ENCODE data around the gene AUH. TPM values are rescaled to one million over a fixed set of nuclear protein-coding genes. Genes with fewer than 3 reads are reported as not detected.

The AUH gene
- total and polyA plus RNA-seq, 7 donors = 9.9 to 20.6 (median 14.1) TPM

- peak; percentile 53 to 76 (median 64) for ATAC-seq
- Histone ChIP-seq H3K27me3 (ENCODE audit: insufficient read depth in 3 of 3, low read length in 2 of 3) (no peaks in the 10 kb centered on the region), H3K4me1 (peaks cover 26% of the 10 kb centered on the region), H3K36me3 (ENCODE audit: insufficient read depth in 1 of 2, low read depth in 1 of 2) (no peaks in the 10 kb centered on the region), H3K4me3 (no peak overlapping the region), H3K27ac (no peak overlapping the region), H3K9me3 (no peaks in the 10 kb centered on the region)
- no peak for TF ChIP-seq CTCF (IDR thresholded peaks at IDR 0.05)
- intact Hi-C loops (cut with DNase I) = no loop called here
- no peak for DNase-seq
- WGBS, 3 donors = 63 to 69% (median 64%) methylated on average over 6 of the region's 6 CpGs
Measured at GRCh38 chr9:91248707-91249106, 113.0 kb downstream of the AUH start.

- no peak overlapping the region for H3K27ac ChIP-seq
- no peak overlapping the region for H3K4me3 ChIP-seq
- peaks cover 38% of the 10 kb centered on the region for H3K4me1 ChIP-seq
- no peak for DNase-seq
- TF ChIP-seq CTCF (IDR thresholded peaks at IDR 0.05) = no peak
- no peaks in the 10 kb centered on the region for H3K9me3 ChIP-seq
- ATAC-seq = no peak
- intact Hi-C loops (cut with DNase I) = no loop called here
- no peaks in the 10 kb centered on the region for H3K27me3 ChIP-seq (ENCODE audit: insufficient read depth in 3 of 3, low read length in 2 of 3)
- H3K36me3 ChIP-seq (ENCODE audit: insufficient read depth in 1 of 2, low read depth in 1 of 2) = no peaks in the 10 kb centered on the region
- 93 to 100% (median 93%) methylated on average over 2 of the region's 2 CpGs for WGBS, 3 donors
Measured at GRCh38 chr9:91247278-91247677, 114.4 kb downstream of the AUH start.

GRCh38 chr9:91246846-91247245, 114.9 kb downstream of the AUH start:
- H3K4me1 ChIP-seq = peaks cover 43% of the 10 kb centered on the region
- peak in 1 of 2 donors; percentile 65 for DNase-seq
- H3K27me3 ChIP-seq (ENCODE audit: insufficient read depth in 3 of 3, low read length in 2 of 3) = no peaks in the 10 kb centered on the region
- WGBS, 3 donors = 31 to 49% (median 33%) methylated on average over 5 of the region's 5 CpGs
- no peaks in the 10 kb centered on the region for H3K9me3 ChIP-seq
- H3K4me3 ChIP-seq = no peak overlapping the region
- intact Hi-C loops (cut with DNase I) = no loop called here
- TF ChIP-seq CTCF (IDR thresholded peaks at IDR 0.05) = no peak
- H3K27ac ChIP-seq = no peak overlapping the region
- H3K36me3 ChIP-seq (ENCODE audit: insufficient read depth in 1 of 2, low read depth in 1 of 2) = no peaks in the 10 kb centered on the region
- peak; percentile 36 to 62 (median 52) for ATAC-seq

- Histone ChIP-seq H3K27me3 (ENCODE audit: insufficient read depth in 3 of 3, low read length in 2 of 3) (no peaks in the 10 kb centered on the region), H3K4me3 (no peak overlapping the region), H3K4me1 (peaks cover 43% of the 10 kb centered on the region), H3K36me3 (ENCODE audit: insufficient read depth in 1 of 2, low read depth in 1 of 2) (no peaks in the 10 kb centered on the region), H3K27ac (no peak overlapping the region), H3K9me3 (no peaks in the 10 kb centered on the region)
- WGBS, 3 donors = 74 to 83% (median 74%) methylated on average over 8 of the region's 8 CpGs
- ATAC-seq = no peak
- TF ChIP-seq CTCF (IDR thresholded peaks at IDR 0.05) = no peak
- no peak for DNase-seq
- intact Hi-C loops (cut with DNase I) = no loop called here
Measured at GRCh38 chr9:91245431-91246313, 116.0 kb downstream of the AUH start.

Data from psoas muscle (tissue), 8 donors.